GM21723 (cell line): ENCODE measurements around the gene IFNGR1.
"Not testable (repeated sequence)": the region's sequence is repeated elsewhere in the genome, so short reads cannot be mapped to it uniquely, and the experiment has no call there.

Source experiments
- ATAC-seq: cut with Tn5 transposase; IDR thresholded peaks from one replicate; pipeline ENCODE4 v1.9.1; 2021; ENCODE audit warnings: mild to moderate bottlenecking, moderate library complexity; ENCODE audit not compliant: unreplicated experiment

IFNGR1 gene

DNA sequence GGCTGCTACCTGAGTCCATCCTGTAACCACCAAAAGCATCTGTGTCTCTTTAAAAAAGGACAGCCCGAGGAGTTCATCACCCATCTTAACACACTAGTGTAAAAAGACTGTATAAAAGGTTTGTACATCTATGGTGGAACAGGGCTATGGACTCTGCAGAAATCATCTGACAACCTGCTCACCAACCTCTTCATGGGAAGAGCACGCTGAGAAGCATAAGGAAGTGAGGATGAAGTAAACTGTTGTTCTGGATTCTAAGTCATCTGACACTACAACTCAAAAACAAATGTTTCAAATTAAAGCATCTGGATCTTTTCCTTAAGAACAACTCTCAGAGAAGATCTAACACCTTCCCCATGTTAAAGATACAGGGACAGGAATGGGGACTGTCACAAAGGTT is 5.4 kb downstream of the IFNGR1 start:
- ATAC-seq: no peak

- no peak for ATAC-seq
Measured at GRCh38 chr6:137213331-137213740, 5.8 kb downstream of the IFNGR1 start.

GRCh38 chr6:137211910-137212309 is 7.3 kb downstream of the IFNGR1 start:
- ATAC-seq: no peak

GRCh38 chr6:137210903-137211302 is 8.3 kb downstream of the IFNGR1 start:
- no peak for ATAC-seq

- ATAC-seq: no peak
Measured at GRCh38 chr6:137208279-137208678, 10.9 kb downstream of the IFNGR1 start.

DNA sequence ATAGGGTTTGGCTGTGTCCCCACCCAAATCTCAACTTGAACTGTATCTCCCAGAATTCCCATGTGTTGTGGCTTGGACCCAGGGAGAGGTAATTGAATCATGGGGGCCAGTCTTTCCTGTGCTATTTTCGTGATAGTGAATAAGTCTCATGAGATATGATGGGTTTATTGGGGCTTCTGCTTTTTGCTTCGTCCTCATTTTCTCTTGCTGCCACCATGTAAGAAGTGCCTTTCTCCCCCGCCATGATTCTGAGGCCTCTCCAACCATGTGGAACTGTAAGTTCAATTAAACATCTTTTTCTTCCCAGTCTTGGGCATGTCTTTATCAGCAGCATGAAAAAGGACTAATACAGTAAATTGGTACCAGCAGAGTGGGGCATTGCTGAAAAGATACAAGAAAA is 11.7 kb downstream of the IFNGR1 start:
- not testable (repeated sequence) for ATAC-seq

GRCh38 chr6:137206577-137206976 is 12.6 kb downstream of the IFNGR1 start:
- no peak for ATAC-seq

GRCh38 chr6:137203256-137203655 is 15.9 kb downstream of the IFNGR1 start:
- no peak for ATAC-seq

- no peak for ATAC-seq
Measured at GRCh38 chr6:137202078-137202477, 17.1 kb downstream of the IFNGR1 start.

DNA sequence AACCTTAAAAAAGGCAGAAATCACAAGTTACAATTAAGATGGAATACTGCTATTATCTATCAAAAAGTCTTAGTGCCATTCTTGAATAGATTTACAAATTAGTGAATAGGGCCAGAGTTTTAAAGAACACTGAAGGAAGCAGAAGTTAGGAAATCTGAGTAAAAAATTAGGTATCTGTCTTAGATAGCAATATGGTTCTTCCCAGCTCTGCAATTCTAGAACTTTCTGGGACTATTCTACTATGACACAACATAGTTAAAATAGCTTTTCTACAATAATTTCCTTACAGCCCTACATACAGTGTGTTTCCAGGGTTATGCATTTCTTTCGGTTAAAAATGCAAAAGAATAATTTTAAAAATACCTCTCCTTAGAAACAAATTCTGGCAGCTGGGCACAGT is 18.2 kb downstream of the IFNGR1 start:
- ATAC-seq: no peak

- ATAC-seq: no peak
Measured at GRCh38 chr6:137200288-137200687, 18.9 kb downstream of the IFNGR1 start.

DNA sequence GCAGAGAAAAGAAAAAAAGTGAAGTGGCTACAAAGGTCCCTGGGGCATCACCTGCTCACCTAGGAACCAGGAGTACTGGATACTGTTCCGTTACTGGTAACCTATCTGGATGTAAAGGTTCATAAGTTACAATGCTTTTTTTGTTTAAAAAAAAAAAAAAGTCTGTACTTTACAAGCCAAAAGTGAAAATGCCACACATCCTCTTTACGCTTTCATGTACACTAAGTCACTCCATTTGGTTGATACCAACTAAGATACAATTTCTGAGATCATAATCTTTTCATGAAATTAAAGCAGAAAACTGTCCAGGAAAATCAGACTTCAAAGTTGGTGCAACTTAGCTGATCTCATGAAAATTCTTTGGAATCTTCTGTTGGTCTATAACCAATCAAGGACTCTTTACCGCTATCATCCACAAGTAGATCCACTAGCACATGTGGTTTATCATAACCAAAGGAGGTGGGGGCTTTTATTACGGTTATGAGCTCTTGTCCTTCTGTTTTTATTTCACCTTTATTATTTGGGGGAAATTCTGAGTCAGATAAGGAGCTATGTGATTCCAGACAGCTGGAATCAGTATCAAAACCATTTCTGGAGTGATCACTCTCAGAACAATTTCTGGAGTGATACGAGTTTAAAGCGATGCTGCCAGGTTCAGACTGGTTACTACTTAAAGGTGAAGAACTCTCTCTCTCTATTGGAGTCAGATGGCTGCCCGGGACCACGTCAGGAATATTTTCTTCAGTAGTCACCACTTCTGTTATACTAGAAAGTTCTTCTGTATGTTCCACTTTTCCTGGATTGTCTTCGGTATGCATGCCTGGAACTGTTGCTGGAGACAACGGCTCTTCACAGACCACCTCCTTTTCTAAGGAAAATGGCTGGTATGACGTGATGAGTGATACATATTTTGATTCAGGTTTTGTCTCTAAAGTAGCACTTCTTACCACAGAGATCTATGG is 21.2 kb downstream of the IFNGR1 start:
- no peak for ATAC-seq

DNA sequence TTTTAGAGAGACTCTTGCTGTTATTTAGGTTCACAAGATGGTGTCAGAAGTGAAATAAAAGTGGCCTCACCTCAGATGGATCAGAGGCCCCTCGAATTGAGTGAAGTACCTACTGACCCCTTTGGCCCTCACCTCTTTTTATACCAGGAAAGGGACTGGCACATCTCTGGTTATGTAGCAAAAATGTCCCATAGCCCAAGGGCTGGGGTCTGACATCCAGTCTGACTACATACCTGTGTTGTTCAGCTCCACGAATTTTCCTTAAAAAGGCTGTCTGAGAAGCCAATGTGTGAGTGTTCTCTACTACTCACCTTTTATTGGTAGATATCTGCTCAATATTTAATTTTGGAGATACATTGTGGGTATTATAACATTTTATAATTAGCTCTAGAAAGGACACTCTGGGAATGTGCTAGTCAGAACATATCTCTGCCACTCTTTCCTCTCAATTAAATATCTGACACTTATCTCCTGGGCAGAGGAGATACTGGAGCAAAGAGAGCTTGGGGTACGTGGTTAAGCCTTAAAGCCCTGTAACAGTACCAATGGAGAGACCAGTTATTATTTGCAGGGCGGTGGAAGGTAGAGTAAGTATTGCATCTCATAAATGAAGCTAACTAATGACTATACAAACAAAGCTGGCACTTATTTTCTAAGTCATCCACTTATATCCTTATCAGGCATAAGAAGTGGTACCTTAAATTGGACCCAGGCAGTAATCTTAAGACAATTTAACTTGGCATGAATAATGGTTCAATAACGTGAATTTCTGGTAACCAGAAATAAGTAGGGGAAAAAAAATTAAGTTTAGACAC is 25.7 kb downstream of the IFNGR1 start:
- no peak for ATAC-seq

GRCh38 chr6:137192821-137193220 is 26.4 kb downstream of the IFNGR1 start:
- no peak for ATAC-seq

- ATAC-seq: no peak
Measured at GRCh38 chr6:137191670-137192069, 27.5 kb downstream of the IFNGR1 start.

DNA sequence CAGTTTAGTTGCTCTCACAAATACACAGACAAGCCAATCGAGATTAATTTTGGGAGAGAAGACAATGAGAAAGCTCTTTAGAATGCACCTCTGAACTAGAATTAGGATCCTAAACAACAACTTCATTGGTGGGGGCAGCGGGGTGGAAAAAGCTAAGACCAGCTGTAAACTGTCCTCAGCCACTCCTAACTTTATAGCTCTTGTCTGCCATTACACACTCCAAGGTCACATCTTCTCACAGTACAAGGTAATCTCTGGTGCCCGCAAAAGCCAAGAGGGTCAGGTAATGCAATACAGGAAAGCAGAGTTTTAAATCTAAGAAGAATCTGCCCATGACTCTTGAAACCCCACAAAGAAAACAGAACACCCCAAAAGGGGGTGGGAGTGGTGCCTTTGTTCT is 27.9 kb downstream of the IFNGR1 start:
- ATAC-seq: no peak

DNA sequence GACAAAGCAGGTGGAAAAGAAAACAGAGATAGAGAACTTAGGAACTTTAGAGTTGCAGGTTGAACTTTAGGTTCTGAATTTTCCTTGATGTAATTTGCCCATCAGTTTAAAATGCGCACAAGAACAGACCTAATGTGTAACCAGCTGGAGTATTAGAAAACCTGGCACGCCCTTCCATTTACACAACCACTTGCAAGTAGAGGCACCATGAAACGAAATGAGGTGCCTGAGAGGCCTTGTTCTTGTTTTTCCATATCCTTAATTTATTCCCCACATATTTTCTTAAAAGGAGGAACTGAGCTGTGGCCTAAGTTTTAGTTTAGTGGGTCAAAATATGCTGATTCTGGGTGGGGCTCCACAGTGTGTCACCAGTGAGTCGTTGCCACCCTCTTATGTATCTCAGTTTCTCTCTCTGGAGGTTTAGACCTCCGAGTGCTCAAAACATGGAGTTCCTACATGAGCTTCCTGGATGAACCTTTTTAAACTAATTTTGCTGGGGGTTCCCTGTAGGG is 28.5 kb downstream of the IFNGR1 start:
- ATAC-seq: no peak

DNA sequence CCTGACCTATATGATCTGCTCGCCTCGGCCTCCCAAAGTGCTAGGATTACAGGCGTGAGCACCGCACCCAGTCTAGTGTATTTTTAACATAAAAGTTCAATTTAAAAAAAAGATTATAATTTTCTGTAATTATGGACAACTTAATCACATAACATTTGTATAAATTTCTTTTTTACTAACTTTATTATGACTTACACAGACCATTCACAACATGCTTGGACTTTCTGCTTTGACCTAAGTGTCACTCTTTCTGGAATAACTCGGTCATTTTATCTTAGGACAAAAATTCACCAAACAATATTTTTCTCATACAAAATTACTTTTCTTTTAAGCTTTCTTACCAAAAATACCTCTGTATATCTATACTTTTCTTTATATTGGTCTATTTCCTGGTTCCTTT is 30.3 kb downstream of the IFNGR1 start:
- no peak for ATAC-seq

- ATAC-seq: no peak
Measured at GRCh38 chr6:137185290-137185689, 33.9 kb downstream of the IFNGR1 start.

DNA sequence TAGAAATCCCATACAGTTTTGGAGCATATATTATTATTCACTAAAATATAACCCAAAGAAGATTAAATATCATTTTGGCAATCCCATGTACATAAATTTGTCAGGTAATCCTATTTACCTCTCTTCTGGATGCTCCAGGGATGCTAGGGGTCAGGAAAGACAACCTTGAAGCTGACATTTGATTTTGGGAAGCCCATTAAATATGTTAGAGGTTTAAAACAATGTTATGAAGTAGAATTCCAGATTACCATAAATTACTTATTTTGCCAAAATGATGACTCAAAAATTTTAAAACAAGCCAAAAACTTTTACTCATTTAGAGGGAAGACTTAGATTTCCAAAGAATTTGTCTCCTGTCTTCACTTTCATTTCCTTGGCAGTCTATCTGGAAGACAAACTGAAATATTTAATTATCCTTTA is 36.5 kb downstream of the IFNGR1 start:
- no peak for ATAC-seq

DNA sequence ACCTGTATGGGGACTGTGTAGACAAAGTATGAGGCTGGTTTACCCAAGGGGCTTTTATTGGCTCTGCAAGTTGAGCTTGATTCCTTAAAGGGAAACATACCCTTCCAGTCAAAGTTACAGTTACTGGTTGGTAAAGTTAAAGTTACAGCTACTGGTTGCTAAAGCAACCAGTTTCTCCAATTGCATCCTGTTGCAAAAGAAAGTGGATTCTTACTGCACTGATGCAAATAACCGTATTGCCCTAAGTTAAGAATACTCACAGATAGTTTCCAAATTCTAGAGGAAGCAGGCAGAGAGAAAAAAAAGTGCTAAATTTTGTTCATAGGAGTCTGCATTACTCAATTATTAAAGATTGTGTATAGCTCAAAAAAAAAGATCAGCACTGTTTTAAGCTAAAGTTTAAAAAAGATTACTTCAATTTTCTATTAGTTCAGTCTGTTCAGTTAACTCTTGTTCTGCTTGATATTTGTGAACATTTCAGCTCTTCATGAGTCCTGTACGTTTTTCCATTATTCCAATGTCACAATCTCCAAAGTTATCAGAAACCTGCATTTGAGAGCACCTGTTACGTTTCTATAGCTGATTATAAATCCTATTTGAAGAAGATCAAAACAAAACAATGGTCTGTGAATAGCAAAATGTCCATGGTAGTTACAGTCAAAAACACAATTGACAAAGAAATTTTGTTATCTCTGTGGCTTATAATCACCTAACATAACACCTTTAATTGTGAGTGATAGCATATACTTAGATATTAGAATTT is 37.1 kb downstream of the IFNGR1 start:
- no peak for ATAC-seq
